ENCODE results near the gene ACSS3.

- TF ChIP-seq, protein P1, sequence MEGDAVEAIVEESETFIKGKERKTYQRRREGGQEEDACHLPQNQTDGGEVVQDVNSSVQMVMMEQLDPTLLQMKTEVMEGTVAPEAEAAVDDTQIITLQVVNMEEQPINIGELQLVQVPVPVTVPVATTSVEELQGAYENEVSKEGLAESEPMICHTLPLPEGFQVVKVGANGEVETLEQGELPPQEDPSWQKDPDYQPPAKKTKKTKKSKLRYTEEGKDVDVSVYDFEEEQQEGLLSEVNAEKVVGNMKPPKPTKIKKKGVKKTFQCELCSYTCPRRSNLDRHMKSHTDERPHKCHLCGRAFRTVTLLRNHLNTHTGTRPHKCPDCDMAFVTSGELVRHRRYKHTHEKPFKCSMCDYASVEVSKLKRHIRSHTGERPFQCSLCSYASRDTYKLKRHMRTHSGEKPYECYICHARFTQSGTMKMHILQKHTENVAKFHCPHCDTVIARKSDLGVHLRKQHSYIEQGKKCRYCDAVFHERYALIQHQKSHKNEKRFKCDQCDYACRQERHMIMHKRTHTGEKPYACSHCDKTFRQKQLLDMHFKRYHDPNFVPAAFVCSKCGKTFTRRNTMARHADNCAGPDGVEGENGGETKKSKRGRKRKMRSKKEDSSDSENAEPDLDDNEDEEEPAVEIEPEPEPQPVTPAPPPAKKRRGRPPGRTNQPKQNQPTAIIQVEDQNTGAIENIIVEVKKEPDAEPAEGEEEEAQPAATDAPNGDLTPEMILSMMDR (IDR thresholded peaks at IDR 0.05; ENCODE audit: control extremely low read depth in 1 of 3, insufficient read depth in 1 of 3, low read depth in 1 of 3, low read length in 3 of 3): no peak
- TF ChIP-seq, protein P2, sequence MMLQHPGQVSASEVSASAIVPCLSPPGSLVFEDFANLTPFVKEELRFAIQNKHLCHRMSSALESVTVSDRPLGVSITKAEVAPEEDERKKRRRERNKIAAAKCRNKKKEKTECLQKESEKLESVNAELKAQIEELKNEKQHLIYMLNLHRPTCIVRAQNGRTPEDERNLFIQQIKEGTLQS (IDR thresholded peaks at IDR 0.05; ENCODE audit: insufficient read depth, low read depth, low read length): no peak
- TF ChIP-seq JUND (IDR thresholded peaks at IDR 0.05; ENCODE audit: low read length) (no peak), EP300 (IDR thresholded peaks at IDR 0.05; ENCODE audit: borderline replicate concordance in 1 of 2, low read depth in 2 of 2, low read length in 2 of 2) (no peak), CEBPB (IDR thresholded peaks at IDR 0.05; ENCODE audit: low read depth, low read length) (no peak), YY1 (IDR thresholded peaks at IDR 0.05; ENCODE audit: low read depth, low read length) (no peak)
- TF ChIP-seq, protein P3, sequence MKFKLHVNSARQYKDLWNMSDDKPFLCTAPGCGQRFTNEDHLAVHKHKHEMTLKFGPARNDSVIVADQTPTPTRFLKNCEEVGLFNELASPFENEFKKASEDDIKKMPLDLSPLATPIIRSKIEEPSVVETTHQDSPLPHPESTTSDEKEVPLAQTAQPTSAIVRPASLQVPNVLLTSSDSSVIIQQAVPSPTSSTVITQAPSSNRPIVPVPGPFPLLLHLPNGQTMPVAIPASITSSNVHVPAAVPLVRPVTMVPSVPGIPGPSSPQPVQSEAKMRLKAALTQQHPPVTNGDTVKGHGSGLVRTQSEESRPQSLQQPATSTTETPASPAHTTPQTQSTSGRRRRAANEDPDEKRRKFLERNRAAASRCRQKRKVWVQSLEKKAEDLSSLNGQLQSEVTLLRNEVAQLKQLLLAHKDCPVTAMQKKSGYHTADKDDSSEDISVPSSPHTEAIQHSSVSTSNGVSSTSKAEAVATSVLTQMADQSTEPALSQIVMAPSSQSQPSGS (IDR thresholded peaks at IDR 0.05; ENCODE audit: low read length): no peak
These were observed 210.8 kb downstream of the ACSS3 start for GRCh38 chr12:81288651-81289050.

All from H1 (cell line).